H1 (cell line): ENCODE results near the gene SLC4A1AP. TPM values are rescaled to one million over a fixed set of nuclear protein-coding genes. Genes with fewer than 3 reads are reported as not detected.

Source experiments
- CTCF ChIA-PET: fragments of 300-600 bp; sonication (Branson Sonifier 250); formaldehyde crosslinking; loops from one replicate; lab custom pipeline; 2021; ENCODE audit not compliant: partially characterized antibody; lab: Charles Lee
- POLR2A ChIA-PET: fragments of 300-600 bp; sonication (Branson Sonifier 250); formaldehyde crosslinking; loops from one replicate; lab custom pipeline; 2021; ENCODE audit warnings: inconsistent platforms; ENCODE audit not compliant: partially characterized antibody; lab: Charles Lee
- DNase-seq, 2 experiments: peaks; one replicate each; pipeline versions ENCODE4 v3.0.0 to v3.0.0-alpha.2; 2010 to 2022; ENCODE audit warnings: low spot score in 2 of 2, low read depth in 1 of 2, mixed read lengths in 1 of 2
- FAIRE-seq: peaks from 2 replicates; lab custom pipeline; 2011; peaks lifted over from hg19 to GRCh38; lab: Jason Lieb, UNC
- H2AFZ ChIP-seq: 2 replicates; pipeline ENCODE4 v1.8.1; 2012; ENCODE audit warnings: low read length, inconsistent platforms
- H2AK5ac ChIP-seq: 2 replicates; pipeline ENCODE4 v1.6.1; 2013; ENCODE audit warnings: low read depth, low read length
- H2BK120ac ChIP-seq: replicated peaks from 2 replicates; pipeline ENCODE3; 2013; ENCODE audit warnings: low read depth, low read length, inconsistent platforms
- H2BK12ac ChIP-seq: 2 replicates; pipeline ENCODE4 v1.6.1; 2013; ENCODE audit warnings: low read depth, low read length
- H2BK15ac ChIP-seq: 2 replicates; pipeline ENCODE4 v1.6.1; 2013; ENCODE audit warnings: low read length
- H2BK20ac ChIP-seq: 2 replicates; pipeline ENCODE4 v1.6.1; 2013; ENCODE audit warnings: low read length
- H2BK5ac ChIP-seq: 2 replicates; pipeline ENCODE4 v1.6.1; 2013; ENCODE audit warnings: low read depth, low read length
- H3K14ac ChIP-seq: 2 replicates; pipeline ENCODE4 v1.6.1; 2013; ENCODE audit warnings: inconsistent platforms; ENCODE audit not compliant: insufficient read length
- H3K18ac ChIP-seq: 2 replicates; pipeline ENCODE4 v1.6.1; 2013; ENCODE audit warnings: low read length; ENCODE audit errors: extremely low read depth
- H3K23ac ChIP-seq: 2 replicates; pipeline ENCODE4 v1.6.1; 2013; ENCODE audit warnings: inconsistent platforms; ENCODE audit not compliant: insufficient read length
- H3K23me2 ChIP-seq: 2 replicates; pipeline ENCODE4 v1.6.1; 2013; ENCODE audit warnings: low read depth, low read length
- H3K27ac ChIP-seq: 2 replicates; pipeline ENCODE4 v1.6.1; 2011; ENCODE audit warnings: low read depth, low read length, inconsistent platforms
- H3K27me3 ChIP-seq, 4 experiments: replicated peaks in 1 of 4; 1 replicate in 1 of 4; 2 replicates in 3 of 4; pipeline versions ENCODE4 v1.6.1 to v1.8.1; 2011 to 2013; ENCODE audit warnings: low read length in 3 of 4, mild to moderate bottlenecking in 3 of 4, inconsistent platforms in 2 of 4, mixed read lengths in 2 of 4, moderate library complexity in 1 of 4; ENCODE audit not compliant: control insufficient read depth in 3 of 4, insufficient read depth in 3 of 4; ENCODE audit errors: extremely low read depth in 1 of 4
- H3K36me3 ChIP-seq, 4 experiments: 2 replicates each; pipeline versions ENCODE4 v1.6.1 to v1.8.1; 2011 to 2013; ENCODE audit warnings: mild to moderate bottlenecking in 4 of 4, low read length in 3 of 4, moderate library complexity in 2 of 4, control low read depth in 1 of 4, inconsistent platforms in 1 of 4; ENCODE audit not compliant: insufficient read depth in 4 of 4, control insufficient read depth in 2 of 4
- H3K4ac ChIP-seq: replicated peaks from 2 replicates; pipeline ENCODE3; 2013; ENCODE audit warnings: low read length, low read depth, mixed read lengths, inconsistent platforms; ENCODE audit not compliant: insufficient read length
- H3K4me1 ChIP-seq, 4 experiments: replicated peaks in 1 of 4; 1 replicate in 1 of 4; 2 replicates in 3 of 4; pipeline versions ENCODE4 v1.6.1 to v1.8.1; 2011 to 2013; ENCODE audit warnings: low read length in 3 of 4, inconsistent platforms in 2 of 4, mixed read lengths in 1 of 4; ENCODE audit not compliant: insufficient read depth in 4 of 4, control insufficient read depth in 3 of 4
- H3K4me2 ChIP-seq, 2 experiments: 2 replicates each; pipeline versions ENCODE4 v1.6.1 to v1.8.1; 2011 to 2013; ENCODE audit warnings: low read depth in 2 of 2, low read length in 2 of 2, control low read depth in 1 of 2, inconsistent platforms in 1 of 2, mild to moderate bottlenecking in 1 of 2; ENCODE audit not compliant: insufficient read depth in 1 of 2
- H3K4me3 ChIP-seq, 4 experiments: fragments of 200-600, 300-600 bp in 1 of 4; sonication (generic), shearing (Covaris generic), sonication (Bioruptor Twin) in 1 of 4; 2 replicates each; pipeline versions ENCODE4 v1.5.1 to v1.8.1; 2011 to 2016; ENCODE audit warnings: low read length in 4 of 4, low read depth in 3 of 4, control low read depth in 2 of 4, inconsistent platforms in 2 of 4, mild to moderate bottlenecking in 2 of 4, mixed read lengths in 1 of 4, moderate library complexity in 1 of 4; ENCODE audit not compliant: insufficient read depth in 2 of 4; ENCODE audit errors: extremely low read depth in 1 of 4
- H3K56ac ChIP-seq: replicated peaks from 2 replicates; pipeline ENCODE3; 2013; ENCODE audit warnings: low read depth, mild to moderate bottlenecking, mixed read lengths, low read length, inconsistent platforms; ENCODE audit not compliant: insufficient read length
- H3K79me1 ChIP-seq: 2 replicates; pipeline ENCODE4 v1.6.1; 2013; ENCODE audit warnings: low read depth, low read length, control low read depth
- H3K79me2 ChIP-seq, 2 experiments: 2 replicates each; pipeline versions ENCODE4 v1.6.1 to v1.8.1; 2012 to 2013; ENCODE audit warnings: low read length in 2 of 2, mild to moderate bottlenecking in 2 of 2, inconsistent platforms in 1 of 2; ENCODE audit not compliant: insufficient read depth in 2 of 2, control insufficient read depth in 1 of 2
- H3K9ac ChIP-seq, 4 experiments: replicated peaks in 1 of 4; 1 replicate in 1 of 4; 2 replicates in 3 of 4; pipeline versions ENCODE4 v1.6.1 to v1.8.1; 2011 to 2013; ENCODE audit warnings: low read depth in 3 of 4, low read length in 3 of 4, control low read depth in 2 of 4, mild to moderate bottlenecking in 2 of 4, moderate library complexity in 2 of 4, inconsistent platforms in 1 of 4; ENCODE audit errors: extremely low read depth in 1 of 4
- H3K9me3 ChIP-seq, 2 experiments: 2 replicates each; pipeline versions ENCODE4 v1.6.1 to v1.8.1; 2012 to 2013; ENCODE audit warnings: mild to moderate bottlenecking in 2 of 2, moderate library complexity in 2 of 2, control low read depth in 1 of 2, inconsistent platforms in 1 of 2, low read depth in 1 of 2, low read length in 1 of 2, mixed read lengths in 1 of 2; ENCODE audit not compliant: insufficient read depth in 2 of 2
- H4K20me1 ChIP-seq, 2 experiments: replicated peaks in 1 of 2; 2 replicates each; pipeline versions ENCODE3 to v1.8.1; 2011 to 2013; ENCODE audit warnings: inconsistent platforms in 2 of 2, low read length in 2 of 2, mild to moderate bottlenecking in 1 of 2; ENCODE audit not compliant: insufficient read depth in 2 of 2, control insufficient read depth in 1 of 2
- H4K5ac ChIP-seq: 2 replicates; pipeline ENCODE4 v1.6.1; 2013; ENCODE audit warnings: low read length, low read depth, mixed read lengths, inconsistent platforms; ENCODE audit not compliant: insufficient read length
- H4K8ac ChIP-seq: 2 replicates; pipeline ENCODE4 v1.8.0; 2013; ENCODE audit warnings: mild to moderate bottlenecking, moderate library complexity, low read length, inconsistent platforms; ENCODE audit not compliant: insufficient read depth; ENCODE audit errors: extremely low read depth
- H4K91ac ChIP-seq: replicated peaks from 2 replicates; pipeline ENCODE3; 2013; ENCODE audit warnings: low read length, mixed read lengths, inconsistent platforms; ENCODE audit not compliant: insufficient read length
- FOSL1 ChIP-seq: IDR thresholded peaks from 2 replicates; pipeline ENCODE4 v1.6.1; 2011; ENCODE audit warnings: mild to moderate bottlenecking, low read depth, low read length, moderate library complexity; ENCODE audit not compliant: insufficient read depth
- MAFK ChIP-seq: IDR thresholded peaks from 2 replicates; pipeline ENCODE4 v1.6.1; 2012; ENCODE audit warnings: low read depth, mild to moderate bottlenecking, improper control_type of control experiment, low read length
- NANOG ChIP-seq: IDR thresholded peaks from 2 replicates; pipeline ENCODE4 v1.6.1; 2011; ENCODE audit warnings: low read length, low read depth, mild to moderate bottlenecking, inconsistent platforms; ENCODE audit not compliant: insufficient read depth, poor library complexity, severe bottlenecking
- PHF8 ChIP-seq: fragments of 200-600 bp; sonication (generic); conservative IDR thresholded peaks from 2 replicates; pipeline ENCODE4 v1.7.1; 2012; ENCODE audit warnings: low read depth, mild to moderate bottlenecking, inconsistent platforms, low read length, moderate library complexity
- POU5F1 ChIP-seq: IDR thresholded peaks from 2 replicates; pipeline ENCODE4 v1.6.1; 2011; ENCODE audit warnings: low read depth, mild to moderate bottlenecking, low read length, moderate library complexity
- RNF2 ChIP-seq: fragments of 200-900, 300-1000 bp; sonication (generic); IDR thresholded peaks from 2 replicates; pipeline ENCODE4 v1.7.1; 2016; ENCODE audit warnings: borderline replicate concordance, low read depth, mild to moderate bottlenecking, antibody characterized with exemption, low read length; ENCODE audit not compliant: poor library complexity, severe bottlenecking; ENCODE audit errors: missing control alignments
- WGBS, 2 experiments: shearing (Covaris generic) in 1 of 2; methylation state at CpG; one replicate each; pipeline versions ENCODE4 v1.1.6 to v1.1.7; 2013 to 2015; ENCODE audit warnings: low lambda C conversion rate in 2 of 2, mixed read lengths in 2 of 2, inconsistent platforms in 1 of 2, low coverage in 1 of 2, missing lambda C conversion rate in 1 of 2; ENCODE audit not compliant: insufficient replicate concordance in 2 of 2, insufficient coverage in 1 of 2, insufficient read length in 1 of 2; ENCODE audit errors: extremely low coverage in 1 of 2, missing lambda C conversion rate in 1 of 2; 5-methylcytosine and 5-hydroxymethylcytosine counted together
- polyA plus RNA-seq, 7 experiments: library from polyadenylated mRNA; depleted of rRNA in 3 of 7; stranded (reverse) in 5 of 7; unstranded in 2 of 7; fragments of >200 nt in 5 of 7; fragments of 200-250 nt in 2 of 7; gene quantifications; 1 replicate in 5 of 7; 2 replicates in 1 of 7; 4 replicates in 1 of 7; pipeline versions ENCODE4 v1.2.1 to v1.2.3, GENCODE V29; 2011 to 2013; ENCODE audit warnings: missing spikeins in 2 of 7, mixed read lengths in 2 of 7
- total RNA-seq: library from RNA; stranded (reverse); fragmentation: NEBNext Ultra II Directional; extraction: Animal tissue kit (Norgen Biotek cat#: 25700); gene quantifications from 2 replicates; pipeline ENCODE4 v1.2.1, GENCODE V29; 2021
- TF ChIP-seq, protein P1 (sequence below): IDR thresholded peaks from 2 replicates; pipeline ENCODE4 v1.6.1; 2011; ENCODE audit warnings: low read length, improper control_type of control experiment
- TF ChIP-seq, protein P2 (sequence below): IDR thresholded peaks from 2 replicates; pipeline ENCODE4 v1.6.1; 2011; ENCODE audit warnings: low read depth, mild to moderate bottlenecking, low read length; ENCODE audit not compliant: insufficient read depth
- TF ChIP-seq, protein P3 (sequence below): IDR thresholded peaks from 2 replicates; pipeline ENCODE4 v1.6.1; 2012; ENCODE audit warnings: inconsistent platforms

Gene SLC4A1AP
- total and polyA plus RNA-seq, 2 of the 8 experiments (the other 6 are each of a cell fraction or from before 2014, with no cell fraction given) = 8.1 to 18.4 TPM

DNA sequence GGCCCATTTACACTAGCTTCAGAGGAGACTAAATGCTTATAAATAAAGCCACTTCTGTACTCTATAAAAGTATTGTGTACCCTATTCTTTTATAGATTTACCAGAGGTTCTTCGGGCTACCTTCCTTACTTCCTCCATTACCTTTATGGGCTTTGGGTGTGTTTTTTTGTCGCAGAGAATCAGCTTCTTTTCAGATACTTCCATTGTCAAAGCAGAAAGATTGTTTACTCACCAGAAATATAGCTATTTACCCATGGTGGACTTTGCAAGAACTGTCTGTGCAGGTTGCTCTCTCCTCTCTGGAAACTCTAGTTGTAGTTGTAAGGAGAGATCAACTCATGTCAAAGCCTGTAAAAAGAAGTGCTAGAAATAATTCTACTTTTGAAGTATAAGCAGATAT, 49.7 kb upstream of the SLC4A1AP start:
- Histone ChIP-seq H3K79me2 (no peaks in the 10 kb centered on the region), H3K27me3 (peaks cover 0 to 1% (median 0%) of the 10 kb centered on the region in 4 experiments; a peak in 1 of 7 replicates), H3K56ac (no peak overlapping the region), H4K91ac (no peak overlapping the region), H3K18ac (no peak overlapping the region), H2AFZ (no peak overlapping the region), H3K4me3 (no peak overlapping the region), H2BK120ac (no peak overlapping the region), H3K23ac (no peak overlapping the region), H3K4me1 (no peaks in the 10 kb centered on the region), H2BK20ac (no peak overlapping the region), H4K8ac (no peak overlapping the region), H2AK5ac (no peak overlapping the region), H3K14ac (no peak overlapping the region), H4K20me1 (peaks cover 0 to 2% of the 10 kb centered on the region in 2 experiments), H3K79me1 (no peaks in the 10 kb centered on the region), H3K27ac (no peak overlapping the region), H2BK12ac (no peak overlapping the region), H2BK15ac (no peak overlapping the region), H3K4ac (no peak overlapping the region), H3K9me3 (no peaks in the 10 kb centered on the region), H4K5ac (no peak overlapping the region), H2BK5ac (no peak overlapping the region), H3K36me3 (peaks cover 4 to 48% (median 10%) of the 10 kb centered on the region in 4 experiments; a peak in 6 of 8 replicates), H3K9ac (no peak overlapping the region), H3K23me2 (no peaks in the 10 kb centered on the region), H3K4me2 (no peak overlapping the region)
- FAIRE-seq (no peak), DNase-seq (no peak)
- ChIA-PET POLR2A (interaction anchor here (0.7 kb wide), 1 partner anchor 14 kb away, joined by 4 read pairs; no protein-coding TSS in a partner anchor), CTCF (no interaction called here)
- 93% methylated on average over 2 of the region's 2 CpGs; no CpG with 5 or more reads in 1 of the 2 experiments for WGBS, 2 experiments
- TF ChIP-seq PHF8 (no peak), POU5F1 (no peak), MAFK (no peak), RNF2 (no peak), NANOG (no peak), FOSL1 (no peak)
- TF ChIP-seq, protein P1, sequence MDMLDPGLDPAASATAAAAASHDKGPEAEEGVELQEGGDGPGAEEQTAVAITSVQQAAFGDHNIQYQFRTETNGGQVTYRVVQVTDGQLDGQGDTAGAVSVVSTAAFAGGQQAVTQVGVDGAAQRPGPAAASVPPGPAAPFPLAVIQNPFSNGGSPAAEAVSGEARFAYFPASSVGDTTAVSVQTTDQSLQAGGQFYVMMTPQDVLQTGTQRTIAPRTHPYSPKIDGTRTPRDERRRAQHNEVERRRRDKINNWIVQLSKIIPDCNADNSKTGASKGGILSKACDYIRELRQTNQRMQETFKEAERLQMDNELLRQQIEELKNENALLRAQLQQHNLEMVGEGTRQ = no peak
- TF ChIP-seq, protein P2, sequence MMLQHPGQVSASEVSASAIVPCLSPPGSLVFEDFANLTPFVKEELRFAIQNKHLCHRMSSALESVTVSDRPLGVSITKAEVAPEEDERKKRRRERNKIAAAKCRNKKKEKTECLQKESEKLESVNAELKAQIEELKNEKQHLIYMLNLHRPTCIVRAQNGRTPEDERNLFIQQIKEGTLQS = no peak
- TF ChIP-seq, protein P3, sequence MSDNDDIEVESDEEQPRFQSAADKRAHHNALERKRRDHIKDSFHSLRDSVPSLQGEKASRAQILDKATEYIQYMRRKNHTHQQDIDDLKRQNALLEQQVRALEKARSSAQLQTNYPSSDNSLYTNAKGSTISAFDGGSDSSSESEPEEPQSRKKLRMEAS = no peak
